K562 (cell line): Measurements from ENCODE around the gene NR1H2. TPM values are rescaled to one million over a fixed set of nuclear protein-coding genes. Genes with fewer than 3 reads are reported as not detected.

Experiments used
- ASH1L ChIP-seq: fragments of 450-650 bp; IDR thresholded peaks from 2 replicates; pipeline ENCODE4 v1.6.1; 2018; ENCODE audit warnings: borderline replicate concordance, mild to moderate bottlenecking, low read depth; ENCODE audit not compliant: partially characterized antibody
- CREBBP ChIP-seq: IDR thresholded peaks from one replicate; pipeline ENCODE4 v1.6.1; 2012; ENCODE audit warnings: low read depth, mild to moderate bottlenecking, control low read depth, inconsistent platforms, low read length
- E2F6 ChIP-seq, 2 experiments: IDR thresholded peaks; 2 replicates each; pipeline ENCODE4 v1.6.1; 2011; ENCODE audit warnings: borderline replicate concordance in 1 of 2, control low read depth in 1 of 2, low read depth in 1 of 2, low read length in 1 of 2, mild to moderate bottlenecking in 1 of 2, mixed read lengths in 1 of 2, moderate library complexity in 1 of 2; ENCODE audit not compliant: insufficient read depth in 1 of 2, insufficient read length in 1 of 2, poor library complexity in 1 of 2, severe bottlenecking in 1 of 2; ENCODE audit errors: extremely low read depth in 1 of 2
- EWSR1 ChIP-seq: fragments of 450-650 bp; IDR thresholded peaks from 2 replicates; pipeline ENCODE4 v1.6.1; 2018; ENCODE audit warnings: borderline replicate concordance, mild to moderate bottlenecking, low read depth, moderate library complexity; ENCODE audit not compliant: partially characterized antibody
- IRF2 ChIP-seq: sonication (generic); formaldehyde crosslinking; IDR thresholded peaks from 2 replicates; pipeline ENCODE4 v1.8.1; 2022; ENCODE audit warnings: mild to moderate bottlenecking, missing genetic modification reagents
- L3MBTL2 ChIP-seq: fragments of 450-650 bp; IDR thresholded peaks from 2 replicates; pipeline ENCODE4 v1.6.1; 2016; ENCODE audit warnings: mild to moderate bottlenecking, moderate library complexity
- MXI1 ChIP-seq: IDR thresholded peaks from 2 replicates; pipeline ENCODE4 v1.6.1; 2011; ENCODE audit warnings: low read depth, mild to moderate bottlenecking, improper control_type of control experiment, low read length
- MYC ChIP-seq, 2 experiments: fragments of 250-450 bp in 1 of 2; sonication (Bioruptor Pico) in 1 of 2; IDR thresholded peaks; 2 replicates each; pipeline versions ENCODE4 v1.5.1 to v1.6.1; 2012 to 2021; ENCODE audit warnings: low read depth in 2 of 2, borderline replicate concordance in 1 of 2, improper control_type of control experiment in 1 of 2, low read length in 1 of 2, mild to moderate bottlenecking in 1 of 2, moderate library complexity in 1 of 2
- SRF ChIP-seq, 2 experiments: fragments of 250-450, 450-650 bp in 1 of 2; sonication (Bioruptor Pico) in 1 of 2; sonication (generic) in 1 of 2; formaldehyde crosslinking; IDR thresholded peaks; 2 replicates each; pipeline versions ENCODE4 v1.5.0 to v1.5.1; 2020 to 2022; ENCODE audit warnings: mild to moderate bottlenecking in 1 of 2, missing genetic modification reagents in 1 of 2
- SRSF9 ChIP-seq: fragments of 200-400 bp; formaldehyde crosslinking; IDR thresholded peaks from 2 replicates; pipeline ENCODE4 v1.6.1; 2017; ENCODE audit warnings: low read depth, low read length, borderline replicate concordance
- TCF7L2 ChIP-seq: fragments of 150-350 bp; IDR thresholded peaks from 2 replicates; pipeline ENCODE4 v1.6.1; 2016; ENCODE audit warnings: low read depth, mild to moderate bottlenecking, low read length, moderate library complexity
- TEAD4 ChIP-seq, 2 experiments: sonication (generic) in 1 of 2; formaldehyde crosslinking in 1 of 2; IDR thresholded peaks; 2 replicates each; pipeline versions ENCODE4 v1.6.1 to v1.8.0; 2012 to 2022; ENCODE audit warnings: borderline replicate concordance in 1 of 2, inconsistent platforms in 1 of 2, low read length in 1 of 2, mild to moderate bottlenecking in 1 of 2, missing genetic modification reagents in 1 of 2
- WHSC1 ChIP-seq: IDR thresholded peaks from one replicate; pipeline ENCODE4 v1.6.1; 2012; ENCODE audit warnings: low read length, control low read depth, inconsistent platforms
- ZNF583 ChIP-seq: fragments of 250-450 bp; sonication (Bioruptor Pico); IDR thresholded peaks from 2 replicates; pipeline ENCODE4 v1.4.0; 2020
- ZNF717 ChIP-seq: fragments of 250-450 bp; sonication (Bioruptor Pico); IDR thresholded peaks from 2 replicates; pipeline ENCODE4 v1.5.0; 2021
- ZSCAN32 ChIP-seq: fragments of 450-650 bp; formaldehyde crosslinking; IDR thresholded peaks from 2 replicates; pipeline ENCODE4 v1.4.0; 2020; ENCODE audit warnings: mild to moderate bottlenecking, moderate library complexity
- polyA plus RNA-seq, 8 experiments: library from polyadenylated mRNA; depleted of rRNA in 4 of 8; stranded (reverse) in 5 of 8; unstranded in 3 of 8; fragments of >200 nt; fragmentation: Nextera tagmentation in 2 of 8; fragmentation: Illumina TruSeq in 1 of 8; extraction: Ambion mirVana in 2 of 8; extraction: Trizol in 1 of 8; gene quantifications; 2 replicates each; pipeline versions ENCODE4 v1.2.1 to v1.2.3, GENCODE V29; 2011 to 2014; ENCODE audit warnings: inconsistent platforms in 1 of 8, missing spikeins in 1 of 8
- total RNA-seq, 7 experiments: library from RNA; depleted of rRNA in 6 of 7; stranded (reverse); fragments of >200 nt in 6 of 7; fragmentation: Illumina TruSeq in 2 of 7; extraction: Trizol in 2 of 7; gene quantifications; 2 replicates each; pipeline versions ENCODE4 v1.2.1 to v1.2.3, GENCODE V29; 2011 to 2021; ENCODE audit warnings: low replicate concordance in 1 of 7
- TF ChIP-seq, protein P1 (sequence below): fragments of 250-450 bp; sonication (Bioruptor Pico); IDR thresholded peaks from 2 replicates; pipeline ENCODE4 v1.8.0; 2022; ENCODE audit warnings: moderate library complexity, mild to moderate bottlenecking, inconsistent platforms
- TF ChIP-seq, protein P2 (sequence below): fragments of 450-650 bp; IDR thresholded peaks from 2 replicates; pipeline ENCODE4 v1.6.1; 2014; ENCODE audit warnings: low read depth, mild to moderate bottlenecking, moderate library complexity, borderline replicate concordance
- TF ChIP-seq, protein P3 (sequence below): sonication (generic); formaldehyde crosslinking; IDR thresholded peaks from 2 replicates; pipeline ENCODE4 v1.8.1; 2023; ENCODE audit warnings: mild to moderate bottlenecking, missing genetic modification reagents

Gene NR1H2
- total and polyA plus RNA-seq, 9 of the 15 experiments (the other 6 are each of a cell fraction or from before 2014, with no cell fraction given) = 0.11 to 73.8 (median 24.0) TPM

- TF ChIP-seq TEAD4 (IDR thresholded peaks at IDR 0.05; ENCODE audit: low read length) (0 out of 2 replicates have a peak, but pooled peaks have one; percentile 16), TEAD4 (CRISPR knock-in tag; IDR thresholded peaks at IDR 0.05; ENCODE audit: borderline replicate concordance) (no peak), EWSR1 (no peak), E2F6 (IDR thresholded peaks at IDR 0.05; ENCODE audit: borderline replicate concordance in 1 of 2, extremely low read depth in 1 of 2, insufficient read depth in 1 of 2, insufficient read length in 1 of 2, low read depth in 1 of 2, low read length in 1 of 2, poor library complexity in 1 of 2, severe bottlenecking in 1 of 2) (peak; percentile 43 to 63), L3MBTL2 (peak; percentile 93), ZSCAN32 (CRISPR knock-in tag) (no peak), CREBBP (no peak), SRF (CRISPR knock-in tag; IDR thresholded peaks at IDR 0.05) (0 out of 4 replicates have a peak, but pooled peaks of 1 of the 2 experiments have one; percentile 29), TCF7L2 (no peak), IRF2 (no peak), WHSC1 (no peak), ASH1L (no peak), SRSF9 (no peak), MXI1 (no peak), ZNF583 (CRISPR knock-in tag) (no peak), MYC (IDR thresholded peaks at IDR 0.05; ENCODE audit: low read depth, low read length) (no peak), MYC (CRISPR knock-in tag; IDR thresholded peaks at IDR 0.05; ENCODE audit: borderline replicate concordance, low read depth) (no peak), ZNF717 (CRISPR knock-in tag) (no peak)
- TF ChIP-seq, protein P1, sequence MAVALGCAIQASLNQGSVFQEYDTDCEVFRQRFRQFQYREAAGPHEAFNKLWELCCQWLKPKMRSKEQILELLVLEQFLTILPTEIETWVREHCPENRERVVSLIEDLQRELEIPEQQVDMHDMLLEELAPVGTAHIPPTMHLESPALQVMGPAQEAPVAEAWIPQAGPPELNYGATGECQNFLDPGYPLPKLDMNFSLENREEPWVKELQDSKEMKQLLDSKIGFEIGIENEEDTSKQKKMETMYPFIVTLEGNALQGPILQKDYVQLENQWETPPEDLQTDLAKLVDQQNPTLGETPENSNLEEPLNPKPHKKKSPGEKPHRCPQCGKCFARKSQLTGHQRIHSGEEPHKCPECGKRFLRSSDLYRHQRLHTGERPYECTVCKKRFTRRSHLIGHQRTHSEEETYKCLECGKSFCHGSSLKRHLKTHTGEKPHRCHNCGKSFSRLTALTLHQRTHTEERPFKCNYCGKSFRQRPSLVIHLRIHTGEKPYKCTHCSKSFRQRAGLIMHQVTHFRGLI (CRISPR knock-in tag) = no peak
- TF ChIP-seq, protein P2, sequence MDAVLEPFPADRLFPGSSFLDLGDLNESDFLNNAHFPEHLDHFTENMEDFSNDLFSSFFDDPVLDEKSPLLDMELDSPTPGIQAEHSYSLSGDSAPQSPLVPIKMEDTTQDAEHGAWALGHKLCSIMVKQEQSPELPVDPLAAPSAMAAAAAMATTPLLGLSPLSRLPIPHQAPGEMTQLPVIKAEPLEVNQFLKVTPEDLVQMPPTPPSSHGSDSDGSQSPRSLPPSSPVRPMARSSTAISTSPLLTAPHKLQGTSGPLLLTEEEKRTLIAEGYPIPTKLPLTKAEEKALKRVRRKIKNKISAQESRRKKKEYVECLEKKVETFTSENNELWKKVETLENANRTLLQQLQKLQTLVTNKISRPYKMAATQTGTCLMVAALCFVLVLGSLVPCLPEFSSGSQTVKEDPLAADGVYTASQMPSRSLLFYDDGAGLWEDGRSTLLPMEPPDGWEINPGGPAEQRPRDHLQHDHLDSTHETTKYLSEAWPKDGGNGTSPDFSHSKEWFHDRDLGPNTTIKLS = no peak
- TF ChIP-seq, protein P3, sequence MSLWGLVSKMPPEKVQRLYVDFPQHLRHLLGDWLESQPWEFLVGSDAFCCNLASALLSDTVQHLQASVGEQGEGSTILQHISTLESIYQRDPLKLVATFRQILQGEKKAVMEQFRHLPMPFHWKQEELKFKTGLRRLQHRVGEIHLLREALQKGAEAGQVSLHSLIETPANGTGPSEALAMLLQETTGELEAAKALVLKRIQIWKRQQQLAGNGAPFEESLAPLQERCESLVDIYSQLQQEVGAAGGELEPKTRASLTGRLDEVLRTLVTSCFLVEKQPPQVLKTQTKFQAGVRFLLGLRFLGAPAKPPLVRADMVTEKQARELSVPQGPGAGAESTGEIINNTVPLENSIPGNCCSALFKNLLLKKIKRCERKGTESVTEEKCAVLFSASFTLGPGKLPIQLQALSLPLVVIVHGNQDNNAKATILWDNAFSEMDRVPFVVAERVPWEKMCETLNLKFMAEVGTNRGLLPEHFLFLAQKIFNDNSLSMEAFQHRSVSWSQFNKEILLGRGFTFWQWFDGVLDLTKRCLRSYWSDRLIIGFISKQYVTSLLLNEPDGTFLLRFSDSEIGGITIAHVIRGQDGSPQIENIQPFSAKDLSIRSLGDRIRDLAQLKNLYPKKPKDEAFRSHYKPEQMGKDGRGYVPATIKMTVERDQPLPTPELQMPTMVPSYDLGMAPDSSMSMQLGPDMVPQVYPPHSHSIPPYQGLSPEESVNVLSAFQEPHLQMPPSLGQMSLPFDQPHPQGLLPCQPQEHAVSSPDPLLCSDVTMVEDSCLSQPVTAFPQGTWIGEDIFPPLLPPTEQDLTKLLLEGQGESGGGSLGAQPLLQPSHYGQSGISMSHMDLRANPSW = no peak
These were observed 13.4 kb upstream of the NR1H2 start (continued) for GRCh38 chr19:50362656-50363424.
